K562 (cell line): ENCODE results near the gene LTB4R2. TPM values are rescaled to one million over a fixed set of nuclear protein-coding genes. Genes with fewer than 3 reads are reported as not detected.

Source experiments
- FOXP1 ChIP-seq: sonication (generic); formaldehyde crosslinking; IDR thresholded peaks from 2 replicates; pipeline ENCODE4 v1.8.0; 2022; ENCODE audit warnings: mild to moderate bottlenecking, missing genetic modification reagents
- IFI16 ChIP-seq: fragments of 250-450 bp; sonication (Bioruptor Pico); IDR thresholded peaks from 2 replicates; pipeline ENCODE4 v2.1.2; 2022; ENCODE audit warnings: mild to moderate bottlenecking, inconsistent platforms
- MAX ChIP-seq: sonication (generic); formaldehyde crosslinking; IDR thresholded peaks from 2 replicates; pipeline ENCODE4 v1.9.0; 2022; ENCODE audit warnings: mild to moderate bottlenecking, missing genetic modification reagents
- MNT ChIP-seq, 2 experiments: fragments of 450-650 bp; conservative IDR thresholded peaks; 2 replicates each; pipeline ENCODE4 v1.6.1; 2017; ENCODE audit warnings: mild to moderate bottlenecking in 2 of 2, moderate library complexity in 2 of 2
- NFYB ChIP-seq: IDR thresholded peaks from 2 replicates; pipeline ENCODE4 v1.6.1; 2011; ENCODE audit warnings: mild to moderate bottlenecking, moderate library complexity; ENCODE audit not compliant: insufficient read length; ENCODE audit errors: extremely low read depth
- POLR2AphosphoS2 ChIP-seq: IDR thresholded peaks from 2 replicates; pipeline ENCODE4 v1.6.1; 2012; ENCODE audit warnings: low read length, improper control_type of control experiment
- ZNF282 ChIP-seq: sonication (generic); formaldehyde crosslinking; IDR thresholded peaks from 2 replicates; pipeline ENCODE4 v1.8.1; 2023; ENCODE audit warnings: missing genetic modification reagents
- polyA plus RNA-seq, 8 experiments: library from polyadenylated mRNA; depleted of rRNA in 4 of 8; stranded (reverse) in 5 of 8; unstranded in 3 of 8; fragments of >200 nt; fragmentation: Nextera tagmentation in 2 of 8; fragmentation: Illumina TruSeq in 1 of 8; extraction: Ambion mirVana in 2 of 8; extraction: Trizol in 1 of 8; gene quantifications; 2 replicates each; pipeline versions ENCODE4 v1.2.1 to v1.2.3, GENCODE V29; 2011 to 2014; ENCODE audit warnings: inconsistent platforms in 1 of 8, missing spikeins in 1 of 8
- total RNA-seq, 7 experiments: library from RNA; depleted of rRNA in 6 of 7; stranded (reverse); fragments of >200 nt in 6 of 7; fragmentation: Illumina TruSeq in 2 of 7; extraction: Trizol in 2 of 7; gene quantifications; 2 replicates each; pipeline versions ENCODE4 v1.2.1 to v1.2.3, GENCODE V29; 2011 to 2021; ENCODE audit warnings: low replicate concordance in 1 of 7
- TF ChIP-seq, protein P1 (sequence below): sonication (generic); formaldehyde crosslinking; IDR thresholded peaks from 2 replicates; pipeline ENCODE4 v1.8.0; 2022; ENCODE audit warnings: mild to moderate bottlenecking, missing genetic modification reagents

LTB4R2 gene
- total and polyA plus RNA-seq, 9 of the 15 experiments (the other 6 are each of a cell fraction or from before 2014, with no cell fraction given), result 0.03 to 11.6 (median 2.8) TPM; not detected in 1

GRCh38 chr14:24332268-24332993 lies 22.5 kb downstream of the LTB4R2 start (continued):
- TF ChIP-seq, protein P1, sequence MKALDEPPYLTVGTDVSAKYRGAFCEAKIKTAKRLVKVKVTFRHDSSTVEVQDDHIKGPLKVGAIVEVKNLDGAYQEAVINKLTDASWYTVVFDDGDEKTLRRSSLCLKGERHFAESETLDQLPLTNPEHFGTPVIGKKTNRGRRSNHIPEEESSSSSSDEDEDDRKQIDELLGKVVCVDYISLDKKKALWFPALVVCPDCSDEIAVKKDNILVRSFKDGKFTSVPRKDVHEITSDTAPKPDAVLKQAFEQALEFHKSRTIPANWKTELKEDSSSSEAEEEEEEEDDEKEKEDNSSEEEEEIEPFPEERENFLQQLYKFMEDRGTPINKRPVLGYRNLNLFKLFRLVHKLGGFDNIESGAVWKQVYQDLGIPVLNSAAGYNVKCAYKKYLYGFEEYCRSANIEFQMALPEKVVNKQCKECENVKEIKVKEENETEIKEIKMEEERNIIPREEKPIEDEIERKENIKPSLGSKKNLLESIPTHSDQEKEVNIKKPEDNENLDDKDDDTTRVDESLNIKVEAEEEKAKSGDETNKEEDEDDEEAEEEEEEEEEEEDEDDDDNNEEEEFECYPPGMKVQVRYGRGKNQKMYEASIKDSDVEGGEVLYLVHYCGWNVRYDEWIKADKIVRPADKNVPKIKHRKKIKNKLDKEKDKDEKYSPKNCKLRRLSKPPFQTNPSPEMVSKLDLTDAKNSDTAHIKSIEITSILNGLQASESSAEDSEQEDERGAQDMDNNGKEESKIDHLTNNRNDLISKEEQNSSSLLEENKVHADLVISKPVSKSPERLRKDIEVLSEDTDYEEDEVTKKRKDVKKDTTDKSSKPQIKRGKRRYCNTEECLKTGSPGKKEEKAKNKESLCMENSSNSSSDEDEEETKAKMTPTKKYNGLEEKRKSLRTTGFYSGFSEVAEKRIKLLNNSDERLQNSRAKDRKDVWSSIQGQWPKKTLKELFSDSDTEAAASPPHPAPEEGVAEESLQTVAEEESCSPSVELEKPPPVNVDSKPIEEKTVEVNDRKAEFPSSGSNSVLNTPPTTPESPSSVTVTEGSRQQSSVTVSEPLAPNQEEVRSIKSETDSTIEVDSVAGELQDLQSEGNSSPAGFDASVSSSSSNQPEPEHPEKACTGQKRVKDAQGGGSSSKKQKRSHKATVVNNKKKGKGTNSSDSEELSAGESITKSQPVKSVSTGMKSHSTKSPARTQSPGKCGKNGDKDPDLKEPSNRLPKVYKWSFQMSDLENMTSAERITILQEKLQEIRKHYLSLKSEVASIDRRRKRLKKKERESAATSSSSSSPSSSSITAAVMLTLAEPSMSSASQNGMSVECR, result peak; percentile 48; the same call in 1 of the 2 replicates
- peak in 1 of 2 experiments; percentile 14; a peak in 1 of 4 replicates for TF ChIP-seq MNT (conservative IDR thresholded peaks at IDR 0.05)
- TF ChIP-seq FOXP1, result 0 out of 2 replicates have a peak, but pooled peaks have one; percentile 29
- peak; percentile 65 for TF ChIP-seq MAX
- TF ChIP-seq ZNF282 (CRISPR knock-in tag), result 0 out of 2 replicates have a peak, but pooled peaks have one; percentile 68
- TF ChIP-seq POLR2AphosphoS2, result no peak
- TF ChIP-seq IFI16 (CRISPR knock-in tag), result no peak
- TF ChIP-seq NFYB, result no peak
